HCT116 (cell line): Measurements from ENCODE around the gene HLA-DPB1. TPM values are rescaled to one million over a fixed set of nuclear protein-coding genes. Genes with fewer than 3 reads are reported as not detected.

Source experiments
- ATAC-seq: fragments of 200-7000 bp; cut with Tn5 transposase; 2 replicates; pipeline ENCODE4 v1.9.1; 2020; ENCODE audit warnings: mild to moderate bottlenecking, moderate library complexity
- BruUV-seq: library from RNA; stranded (reverse); fragments of 400-500 nt; replicated peaks from 2 replicates; lab custom pipeline; 2021; lab: Mats Ljungman, UMichigan
- CTCF ChIA-PET: fragments of 300-600 bp; sonication (Branson Sonifier 250); formaldehyde crosslinking; loops from one replicate; lab custom pipeline; 2021; ENCODE audit warnings: antibody characterized with exemption; lab: Charles Lee
- POLR2A ChIA-PET: fragments of 300-600, 350-600 bp; sonication (Branson Sonifier 250); formaldehyde crosslinking; loops from one replicate; lab custom pipeline; 2021; ENCODE audit warnings: antibody characterized with exemption; lab: Charles Lee
- RAD21 ChIA-PET, 2 experiments: fragments of 300-600 bp; sonication (Branson Sonifier 250); formaldehyde crosslinking; loops; one replicate each; lab custom pipeline; 2023; ENCODE audit warnings: low total read pairs in 2 of 2; ENCODE audit not compliant: uncharacterized antibody in 2 of 2, unreplicated experiment in 2 of 2, low non-redundant PET in 1 of 2; lab: Charles Lee
- DNase-seq: peaks from one replicate; pipeline ENCODE4 v3.0.0-alpha.2; 2010; ENCODE audit warnings: low read depth, low spot score
- H2AFZ ChIP-seq: fragments of 200-600 bp; shearing (Covaris generic), sonication (generic); 2 replicates; pipeline ENCODE4 v1.6.1; 2017; ENCODE audit warnings: low read depth, mixed run types, mixed read lengths, antibody characterized with exemption, low read length; ENCODE audit not compliant: poor library complexity, severe bottlenecking
- H3K27ac ChIP-seq: 2 replicates; pipeline ENCODE4 v1.5.1; 2012; ENCODE audit warnings: low read depth, low read length
- H3K27me3 ChIP-seq: fragments of 200-600 bp; sonication (generic); 2 replicates; pipeline ENCODE4 v1.6.1; 2016; ENCODE audit warnings: mixed run types, low read length, mixed read lengths; ENCODE audit not compliant: insufficient read depth
- H3K36me3 ChIP-seq, 2 experiments: fragments of 200-500 bp in 1 of 2; fragments of 200-600 bp in 1 of 2; sonication (Bioruptor generic) in 1 of 2; sonication (generic) in 1 of 2; 2 replicates each; pipeline versions ENCODE4 v1.5.1 to v1.6.1; 2014 to 2016; ENCODE audit warnings: low read length in 2 of 2, inconsistent platforms in 1 of 2, mixed read lengths in 1 of 2, mixed run types in 1 of 2; ENCODE audit not compliant: insufficient read depth in 2 of 2, control insufficient read depth in 1 of 2
- H3K4me1 ChIP-seq, 2 experiments: fragments of 200-600 bp in 1 of 2; sonication (generic) in 1 of 2; 2 replicates each; pipeline versions ENCODE4 v1.5.1 to v1.6.1; 2012 to 2017; ENCODE audit warnings: low read length in 2 of 2, inconsistent platforms in 1 of 2, mild to moderate bottlenecking in 1 of 2, mixed read lengths in 1 of 2, mixed run types in 1 of 2, moderate library complexity in 1 of 2; ENCODE audit not compliant: insufficient read depth in 2 of 2, control insufficient read depth in 1 of 2
- H3K4me2 ChIP-seq: fragments of 200-600 bp; sonication (generic); 2 replicates; pipeline ENCODE4 v1.6.1; 2017; ENCODE audit warnings: mixed run types, low read length, mixed read lengths
- H3K4me3 ChIP-seq, 2 experiments: fragments of 200-600 bp in 1 of 2; sonication (generic) in 1 of 2; replicated peaks in 1 of 2; 2 replicates each; pipeline ENCODE4 v1.5.1; 2011 to 2016; ENCODE audit warnings: low read length in 2 of 2, control low read depth in 1 of 2, low read depth in 1 of 2, mild to moderate bottlenecking in 1 of 2, mixed read lengths in 1 of 2, mixed run types in 1 of 2
- H3K79me2 ChIP-seq: fragments of 200-600 bp; sonication (generic); 2 replicates; pipeline ENCODE4 v1.6.1; 2017; ENCODE audit warnings: mild to moderate bottlenecking, mixed run types, low read length, moderate library complexity, mixed read lengths; ENCODE audit not compliant: insufficient read depth
- H3K9ac ChIP-seq: fragments of 200-600 bp; sonication (generic); 2 replicates; pipeline ENCODE4 v1.6.1; 2016; ENCODE audit warnings: low read length, mixed read lengths
- H3K9me2 ChIP-seq: fragments of 200-600 bp; sonication (generic), shearing (Covaris generic); 2 replicates; pipeline ENCODE4 v1.6.1; 2017; ENCODE audit warnings: mixed run types, mild to moderate bottlenecking, moderate library complexity; ENCODE audit not compliant: insufficient read depth
- H3K9me3 ChIP-seq, 2 experiments: fragments of 200-500 bp in 1 of 2; fragments of 200-600 bp in 1 of 2; sonication (Bioruptor generic) in 1 of 2; sonication (generic) in 1 of 2; 2 replicates each; pipeline ENCODE4 v1.6.1; 2014 to 2017; ENCODE audit warnings: low read length in 2 of 2, mixed read lengths in 2 of 2, inconsistent platforms in 1 of 2, low read depth in 1 of 2, mild to moderate bottlenecking in 1 of 2, mixed run types in 1 of 2, moderate library complexity in 1 of 2; ENCODE audit not compliant: control insufficient read depth in 1 of 2, insufficient read depth in 1 of 2
- H4K20me1 ChIP-seq: fragments of 200-600 bp; sonication (generic), shearing (Covaris generic); 2 replicates; pipeline ENCODE4 v1.6.1; 2017; ENCODE audit warnings: mixed run types, mild to moderate bottlenecking, moderate library complexity; ENCODE audit not compliant: insufficient read depth
- CEBPB ChIP-seq: IDR thresholded peaks from 2 replicates; pipeline ENCODE4 v1.6.1; 2012; ENCODE audit warnings: low read depth
- EGR1 ChIP-seq: IDR thresholded peaks from 2 replicates; pipeline ENCODE4 v1.6.1; 2012; ENCODE audit warnings: low read depth
- ELF1 ChIP-seq: IDR thresholded peaks from 2 replicates; pipeline ENCODE4 v1.6.1; 2012; ENCODE audit warnings: low read depth, borderline replicate concordance
- EZH2 ChIP-seq: fragments of 200-600 bp; sonication (generic); IDR thresholded peaks from 2 replicates; pipeline ENCODE4 v1.6.1; 2017; ENCODE audit warnings: antibody characterized with exemption, mixed run types
- FOSL1 ChIP-seq: IDR thresholded peaks from 2 replicates; pipeline ENCODE4 v1.6.1; 2012; ENCODE audit warnings: low read depth
- POLR2AphosphoS5 ChIP-seq: IDR thresholded peaks from 2 replicates; pipeline ENCODE4 v1.6.1; 2011; ENCODE audit warnings: mild to moderate bottlenecking, low read depth, low read length, moderate library complexity
- SIN3A ChIP-seq: IDR thresholded peaks from 2 replicates; pipeline ENCODE4 v1.6.1; 2012; ENCODE audit warnings: low read depth
- SP1 ChIP-seq: IDR thresholded peaks from 2 replicates; pipeline ENCODE4 v1.6.1; 2012; ENCODE audit warnings: low read depth
- TCF7L2 ChIP-seq: IDR thresholded peaks from 2 replicates; pipeline ENCODE4 v1.7.0; 2011; ENCODE audit warnings: borderline replicate concordance, inconsistent platforms; ENCODE audit not compliant: insufficient read depth, insufficient read length; ENCODE audit errors: extremely low read depth
- ZFX ChIP-seq: fragments of 450-650 bp; IDR thresholded peaks from 2 replicates; pipeline ENCODE4 v1.6.1; 2017
- ZNF274 ChIP-seq: fragments of 200-500 bp; sonication (Bioruptor generic); IDR thresholded peaks from 2 replicates; pipeline ENCODE4 v1.6.1; 2014; ENCODE audit warnings: mild to moderate bottlenecking, low read depth, low read length, inconsistent platforms
- intact Hi-C: fragments of 100-400 bp; cut with micrococcal nuclease; formaldehyde crosslinking; loops from 2 replicates; pipeline ENCODE4 v1.10.0; 2022
- total RNA-seq: library from RNA; stranded (reverse); gene quantifications from one replicate; pipeline ENCODE4 v1.2.1, GENCODE V29; 2021; ENCODE audit not compliant: unreplicated experiment
- TF ChIP-seq, protein P1 (sequence below): IDR thresholded peaks from 2 replicates; pipeline ENCODE4 v1.6.1; 2012; ENCODE audit warnings: low read depth
- TF ChIP-seq, protein P2 (sequence below): IDR thresholded peaks from 2 replicates; pipeline ENCODE4 v1.6.1; 2011; ENCODE audit warnings: mild to moderate bottlenecking, low read length, moderate library complexity; ENCODE audit not compliant: insufficient replicate concordance; ENCODE audit errors: extremely low read depth

HLA-DPB1 gene
- total RNA-seq, 1 experiment from 2014 or later, result 1.5 TPM

DNA sequence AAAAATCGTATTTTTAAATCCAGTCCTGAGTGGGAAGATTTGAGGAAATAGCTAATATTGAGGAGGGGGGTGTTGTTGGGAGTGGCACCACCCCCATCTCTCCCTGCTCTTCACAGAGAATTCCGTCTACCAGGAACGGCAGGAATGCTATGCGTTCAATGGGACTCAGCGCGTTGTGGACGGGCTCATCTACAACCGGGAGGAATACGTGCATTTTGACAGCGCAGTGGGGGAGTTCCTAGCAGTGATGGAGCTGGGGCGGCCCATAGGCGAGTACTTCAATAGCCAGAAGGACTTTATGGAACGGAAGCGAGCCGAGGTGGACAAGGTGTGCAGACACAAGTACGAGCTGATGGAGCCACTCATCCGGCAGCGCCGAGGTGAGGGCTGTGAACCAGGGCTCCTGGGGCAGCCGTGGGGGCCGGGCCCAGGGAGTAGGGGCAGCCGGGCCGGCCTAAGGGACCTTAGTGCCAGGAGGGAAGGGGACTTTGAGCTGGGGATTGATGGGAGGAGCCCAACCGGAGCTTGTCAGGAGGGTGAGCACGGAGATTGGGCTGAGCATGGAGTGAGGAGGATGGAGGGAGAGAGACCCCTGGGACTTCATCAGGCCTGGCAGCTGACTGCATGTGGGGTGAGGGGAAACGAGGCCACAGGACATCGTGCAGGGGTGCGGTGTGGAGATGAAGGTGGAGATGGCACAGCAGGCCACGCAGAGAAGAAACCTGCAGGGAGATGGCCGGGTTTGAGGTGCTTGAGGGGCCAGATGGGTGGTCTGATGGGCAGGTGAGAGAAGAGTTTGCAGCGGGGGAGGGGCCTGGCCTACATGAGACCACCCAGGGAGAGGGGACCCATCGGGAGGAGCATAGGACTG is 41.3 kb downstream of the HLA-DPB1 start:
- Histone ChIP-seq H4K20me1 (no peaks in the 10 kb centered on the region), H3K79me2 (no peaks in the 10 kb centered on the region), H3K4me1 (no peaks in the 10 kb centered on the region; a peak in 2 of 4 replicates), H3K4me3 (no peak overlapping the region), H2AFZ (no peak overlapping the region), H3K4me2 (no peak overlapping the region), H3K27ac (no peak overlapping the region), H3K36me3 (no peaks in the 10 kb centered on the region), H3K9me2 (no peaks in the 10 kb centered on the region), H3K27me3 (peaks cover 16% of the 10 kb centered on the region; the same call in 1 of the 2 replicates), H3K9me3 (no peaks in the 10 kb centered on the region), H3K9ac (no peak overlapping the region)
- CTCF ChIA-PET, result no interaction called here
- RAD21 ChIA-PET, result no interaction called here
- TF ChIP-seq POLR2AphosphoS5 (no peak), SP1 (no peak), EGR1 (no peak), ELF1 (no peak), ZFX (no peak), TCF7L2 (no peak), EZH2 (no peak), CEBPB (no peak)
- intact Hi-C loops, result no loop called here
- POLR2A ChIA-PET, result no interaction called here
- DNase-seq, result no peak
- ATAC-seq, result no peak
- no TSS peak for BruUV-seq

DNA sequence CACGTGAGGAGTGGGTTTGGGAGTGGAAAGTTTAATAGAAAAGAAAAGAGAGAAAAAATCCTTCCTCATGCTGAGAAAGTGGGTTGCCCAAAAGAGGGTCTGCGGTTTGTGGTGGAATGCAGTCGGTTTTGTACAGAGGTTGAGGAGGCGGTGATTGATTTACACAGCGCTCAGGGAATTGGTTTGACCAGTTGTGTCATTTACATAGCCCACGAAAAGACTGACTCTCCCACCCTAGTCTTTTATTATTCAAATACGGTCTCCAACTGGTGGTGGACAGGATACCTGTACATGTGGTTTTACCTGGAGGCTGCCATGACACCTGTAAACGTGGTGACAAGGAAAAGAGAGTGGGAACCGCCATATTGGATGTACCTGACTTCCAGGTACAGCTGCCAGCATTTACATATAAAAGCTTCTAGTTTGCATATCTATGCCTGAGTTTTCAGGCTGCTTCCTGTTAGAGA is 42.1 kb downstream of the HLA-DPB1 start:
- intact Hi-C loops, result loop anchor here (1.0 kb wide), 1 partner anchor 131 kb away; no protein-coding TSS in a partner anchor
- CTCF ChIA-PET, result no interaction called here
- BruUV-seq, result no TSS peak
- ATAC-seq (no peak), DNase-seq (no peak)
- Histone ChIP-seq H3K4me1 (no peaks in the 10 kb centered on the region), H3K27ac (no peak overlapping the region), H3K36me3 (no peaks in the 10 kb centered on the region), H3K9ac (no peak overlapping the region), H3K9me3 (no peaks in the 10 kb centered on the region), H3K9me2 (no peaks in the 10 kb centered on the region), H4K20me1 (no peaks in the 10 kb centered on the region), H3K79me2 (no peaks in the 10 kb centered on the region), H3K4me2 (no peak overlapping the region), H3K27me3 (peaks cover 16% of the 10 kb centered on the region; the same call in 1 of the 2 replicates), H3K4me3 (no peak overlapping the region), H2AFZ (peak overlapping the region; percentile 4)
- POLR2A ChIA-PET, result no interaction called here
- TF ChIP-seq CEBPB (no peak), EGR1 (no peak), ZNF274 (no peak), SIN3A (no peak), FOSL1 (no peak), EZH2 (no peak), TCF7L2 (no peak)
- TF ChIP-seq, protein P1, sequence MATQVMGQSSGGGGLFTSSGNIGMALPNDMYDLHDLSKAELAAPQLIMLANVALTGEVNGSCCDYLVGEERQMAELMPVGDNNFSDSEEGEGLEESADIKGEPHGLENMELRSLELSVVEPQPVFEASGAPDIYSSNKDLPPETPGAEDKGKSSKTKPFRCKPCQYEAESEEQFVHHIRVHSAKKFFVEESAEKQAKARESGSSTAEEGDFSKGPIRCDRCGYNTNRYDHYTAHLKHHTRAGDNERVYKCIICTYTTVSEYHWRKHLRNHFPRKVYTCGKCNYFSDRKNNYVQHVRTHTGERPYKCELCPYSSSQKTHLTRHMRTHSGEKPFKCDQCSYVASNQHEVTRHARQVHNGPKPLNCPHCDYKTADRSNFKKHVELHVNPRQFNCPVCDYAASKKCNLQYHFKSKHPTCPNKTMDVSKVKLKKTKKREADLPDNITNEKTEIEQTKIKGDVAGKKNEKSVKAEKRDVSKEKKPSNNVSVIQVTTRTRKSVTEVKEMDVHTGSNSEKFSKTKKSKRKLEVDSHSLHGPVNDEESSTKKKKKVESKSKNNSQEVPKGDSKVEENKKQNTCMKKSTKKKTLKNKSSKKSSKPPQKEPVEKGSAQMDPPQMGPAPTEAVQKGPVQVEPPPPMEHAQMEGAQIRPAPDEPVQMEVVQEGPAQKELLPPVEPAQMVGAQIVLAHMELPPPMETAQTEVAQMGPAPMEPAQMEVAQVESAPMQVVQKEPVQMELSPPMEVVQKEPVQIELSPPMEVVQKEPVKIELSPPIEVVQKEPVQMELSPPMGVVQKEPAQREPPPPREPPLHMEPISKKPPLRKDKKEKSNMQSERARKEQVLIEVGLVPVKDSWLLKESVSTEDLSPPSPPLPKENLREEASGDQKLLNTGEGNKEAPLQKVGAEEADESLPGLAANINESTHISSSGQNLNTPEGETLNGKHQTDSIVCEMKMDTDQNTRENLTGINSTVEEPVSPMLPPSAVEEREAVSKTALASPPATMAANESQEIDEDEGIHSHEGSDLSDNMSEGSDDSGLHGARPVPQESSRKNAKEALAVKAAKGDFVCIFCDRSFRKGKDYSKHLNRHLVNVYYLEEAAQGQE, result no peak
- TF ChIP-seq, protein P2, sequence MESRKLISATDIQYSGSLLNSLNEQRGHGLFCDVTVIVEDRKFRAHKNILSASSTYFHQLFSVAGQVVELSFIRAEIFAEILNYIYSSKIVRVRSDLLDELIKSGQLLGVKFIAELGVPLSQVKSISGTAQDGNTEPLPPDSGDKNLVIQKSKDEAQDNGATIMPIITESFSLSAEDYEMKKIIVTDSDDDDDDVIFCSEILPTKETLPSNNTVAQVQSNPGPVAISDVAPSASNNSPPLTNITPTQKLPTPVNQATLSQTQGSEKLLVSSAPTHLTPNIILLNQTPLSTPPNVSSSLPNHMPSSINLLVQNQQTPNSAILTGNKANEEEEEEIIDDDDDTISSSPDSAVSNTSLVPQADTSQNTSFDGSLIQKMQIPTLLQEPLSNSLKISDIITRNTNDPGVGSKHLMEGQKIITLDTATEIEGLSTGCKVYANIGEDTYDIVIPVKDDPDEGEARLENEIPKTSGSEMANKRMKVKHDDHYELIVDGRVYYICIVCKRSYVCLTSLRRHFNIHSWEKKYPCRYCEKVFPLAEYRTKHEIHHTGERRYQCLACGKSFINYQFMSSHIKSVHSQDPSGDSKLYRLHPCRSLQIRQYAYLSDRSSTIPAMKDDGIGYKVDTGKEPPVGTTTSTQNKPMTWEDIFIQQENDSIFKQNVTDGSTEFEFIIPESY, result no peak
- RAD21 ChIA-PET, result no interaction called here
